ENCODE measurements around the gene GNB3.

Gene GNB3

GRCh38 chr12:6834254-6834653 is 6.5 kb upstream of the GNB3 start:
- no peak for TF ChIP-seq CTCF (IDR thresholded peaks at IDR 0.05; ENCODE audit: low read depth, low read length, missing control alignments)
- in situ Hi-C loops (cut with HindIII; ENCODE audit: low sequenced_read_pairs) = no loop called here
- H3K4me3 ChIP-seq (ENCODE audit: low read depth, low read length) = no peak overlapping the region
- DNase-seq (ENCODE audit: low read depth) = no peak

GRCh38 chr12:6834873-6835272 is 5.9 kb upstream of the GNB3 start:
- in situ Hi-C loops (cut with HindIII; ENCODE audit: low sequenced_read_pairs) = no loop called here
- H3K4me3 ChIP-seq (ENCODE audit: low read depth, low read length) = no peak overlapping the region
- TF ChIP-seq CTCF (IDR thresholded peaks at IDR 0.05; ENCODE audit: low read depth, low read length, missing control alignments) = no peak
- no peak for DNase-seq (ENCODE audit: low read depth)

GRCh38 chr12:6836851-6837250 is 3.9 kb upstream of the GNB3 start:
- DNase-seq (ENCODE audit: low read depth) = no peak
- TF ChIP-seq CTCF (IDR thresholded peaks at IDR 0.05; ENCODE audit: low read depth, low read length, missing control alignments) = no peak
- in situ Hi-C loops (cut with HindIII; ENCODE audit: low sequenced_read_pairs) = no loop called here
- no peak overlapping the region for H3K4me3 ChIP-seq (ENCODE audit: low read depth, low read length)

- no peak for TF ChIP-seq CTCF (IDR thresholded peaks at IDR 0.05; ENCODE audit: low read depth, low read length, missing control alignments)
- H3K4me3 ChIP-seq (ENCODE audit: low read depth, low read length) = no peak overlapping the region
- in situ Hi-C loops (cut with HindIII; ENCODE audit: low sequenced_read_pairs) = no loop called here
- DNase-seq (ENCODE audit: low read depth) = no peak
Measured at GRCh38 chr12:6837370-6838060, 3.2 kb upstream of the GNB3 start.

- H3K4me3 ChIP-seq (ENCODE audit: low read depth, low read length) = no peak overlapping the region
- TF ChIP-seq CTCF (IDR thresholded peaks at IDR 0.05; ENCODE audit: low read depth, low read length, missing control alignments) = no peak
- DNase-seq (ENCODE audit: low read depth) = no peak
- in situ Hi-C loops (cut with HindIII; ENCODE audit: low sequenced_read_pairs) = no loop called here
Measured at GRCh38 chr12:6838854-6839253, 1.9 kb upstream of the GNB3 start.

- no peak for DNase-seq (ENCODE audit: low read depth)
Measured at GRCh38 chr12:6839482-6840201, 1.1 kb upstream of the GNB3 start.

More at GRCh38 chr12:6839482-6840201, 1.1 kb upstream of the GNB3 start:
- no peak for TF ChIP-seq CTCF (IDR thresholded peaks at IDR 0.05; ENCODE audit: low read depth, low read length, missing control alignments)
- no peak overlapping the region for H3K4me3 ChIP-seq (ENCODE audit: low read depth, low read length)
- in situ Hi-C loops (cut with HindIII; ENCODE audit: low sequenced_read_pairs) = no loop called here
